Measurements from ENCODE around the gene CAND2.

CAND2 gene

GRCh38 chr3:12796171-12797123 is at the start of gene CAND2:
Gene CAND2, plus strand, starts transcription at chr3:12796680. Its CDS starts 41 bp downstream, at chr3:12796721.
- DNase-seq (ENCODE audit: low spot score): no peak

GRCh38 chr3:12748477-12748876 is 48.0 kb upstream of the CAND2 start:
- DNase-seq (ENCODE audit: low spot score): no peak

GRCh38 chr3:12750223-12750622 is 46.3 kb upstream of the CAND2 start:
- DNase-seq (ENCODE audit: low spot score): no peak

- DNase-seq (ENCODE audit: low spot score): no peak
These were observed 45.8 kb upstream of the CAND2 start for GRCh38 chr3:12750658-12751071.

GRCh38 chr3:12751571-12751970 is 44.9 kb upstream of the CAND2 start:
- DNase-seq (ENCODE audit: low spot score): no peak

- DNase-seq (ENCODE audit: low spot score): no peak
These were observed 44.4 kb upstream of the CAND2 start for GRCh38 chr3:12752102-12752501.

- no peak for DNase-seq (ENCODE audit: low spot score)
These were observed 43.7 kb upstream of the CAND2 start for GRCh38 chr3:12752809-12753208.

- DNase-seq (ENCODE audit: low spot score): no peak
These were observed 43.0 kb upstream of the CAND2 start for GRCh38 chr3:12753275-12754028.

GRCh38 chr3:12754313-12754712 is 42.2 kb upstream of the CAND2 start:
- DNase-seq (ENCODE audit: low spot score): no peak

GRCh38 chr3:12755754-12756153 is 40.7 kb upstream of the CAND2 start:
- DNase-seq (ENCODE audit: low spot score): no peak

- DNase-seq (ENCODE audit: low spot score): no peak
These were observed 40.3 kb upstream of the CAND2 start for GRCh38 chr3:12756175-12756574.

GRCh38 chr3:12756635-12757034 is 39.8 kb upstream of the CAND2 start:
- no peak for DNase-seq (ENCODE audit: low spot score)

GRCh38 chr3:12758025-12758781 is 38.3 kb upstream of the CAND2 start:
- DNase-seq (ENCODE audit: low spot score): no peak

- no peak for DNase-seq (ENCODE audit: low spot score)
These were observed 37.3 kb upstream of the CAND2 start, which contains the start of gene TMEM40 for GRCh38 chr3:12759097-12759679. Gene TMEM40, minus strand, starts transcription at chr3:12759259. Its CDS starts 9,427 bp downstream, at chr3:12749832.

GRCh38 chr3:12759693-12760565 is 36.6 kb upstream of the CAND2 start:
- DNase-seq (ENCODE audit: low spot score): no peak

- no peak for DNase-seq (ENCODE audit: low spot score)
These were observed 32.2 kb upstream of the CAND2 start for GRCh38 chr3:12764171-12764776.

- DNase-seq (ENCODE audit: low spot score): no peak
These were observed 29.9 kb upstream of the CAND2 start for GRCh38 chr3:12766541-12766940.

- no peak for DNase-seq (ENCODE audit: low spot score)
These were observed 27.6 kb upstream of the CAND2 start for GRCh38 chr3:12768579-12769527.

GRCh38 chr3:12769761-12770160 is 26.7 kb upstream of the CAND2 start:
- DNase-seq (ENCODE audit: low spot score): no peak

Data from hematopoietic multipotent progenitor cell treated with erythropoietin and hydrocortisone succinate and interleukin-3 and kit ligand, for 17 days (in vitro differentiated cells).